ENCODE results near the gene NABP1.

- TF ChIP-seq CTCF (IDR thresholded peaks at IDR 0.05; ENCODE audit: low read depth, low read length): no peak
- TF ChIP-seq EZH2phosphoT487 (IDR thresholded peaks at IDR 0.05; ENCODE audit: low read depth): no peak
Measured at GRCh38 chr2:191730263-191730662, 52.3 kb downstream of the NABP1 start.

Data from OCI-LY3 (cell line).